ENCODE measurements around the gene TXLNA.

The TXLNA gene

DNA sequence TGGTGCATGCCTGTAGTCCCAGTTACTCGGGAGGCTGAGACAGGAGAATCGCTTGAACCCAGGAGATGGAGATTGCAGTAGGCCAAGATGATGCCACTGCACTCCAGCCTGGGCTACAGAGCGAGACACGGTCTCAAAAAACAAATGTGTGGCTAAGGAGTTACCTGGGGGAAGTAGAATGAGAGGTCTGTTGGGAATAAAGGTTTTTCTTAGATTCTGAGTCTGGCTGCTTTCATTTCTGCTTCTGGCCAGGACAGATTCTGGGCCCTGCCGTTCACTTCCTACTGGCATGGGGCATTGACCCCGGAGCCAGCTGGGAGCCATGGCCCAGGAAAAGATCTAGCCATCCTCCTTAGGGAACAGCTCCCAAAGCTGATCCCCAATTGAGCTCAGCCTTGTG, 29.0 kb downstream of the TXLNA start:
- in situ Hi-C loops (cut with HindIII; ENCODE audit: low sequenced_read_pairs), result no loop called here

DNA sequence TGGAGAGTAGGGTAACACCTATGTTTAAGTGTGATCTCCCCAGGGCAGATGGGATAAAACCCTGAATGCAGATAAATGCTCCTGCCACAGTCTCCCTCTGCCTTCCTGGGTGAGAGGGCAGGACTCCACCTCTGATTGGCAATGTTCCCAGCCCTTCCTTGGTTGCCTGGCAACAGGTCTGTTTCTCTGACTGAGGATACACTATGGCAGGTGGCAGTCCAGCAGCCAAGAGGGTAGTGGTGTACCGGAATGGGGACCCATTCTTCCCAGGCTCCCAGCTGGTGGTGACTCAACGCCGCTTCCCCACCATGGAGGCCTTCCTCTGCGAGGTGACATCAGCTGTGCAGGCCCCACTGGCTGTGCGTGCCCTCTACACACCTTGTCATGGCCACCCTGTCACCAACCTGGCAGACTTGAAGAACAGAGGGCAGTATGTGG, 29.4 kb downstream of the TXLNA start, which contains the start of gene DCDC2B:
DCDC2B (plus strand) TSS at position 199 of the 438 bp plus-strand sequence; CDS start at position 204, 5 bp downstream.
- in situ Hi-C loops (cut with HindIII; ENCODE audit: low sequenced_read_pairs), result no loop called here

DNA sequence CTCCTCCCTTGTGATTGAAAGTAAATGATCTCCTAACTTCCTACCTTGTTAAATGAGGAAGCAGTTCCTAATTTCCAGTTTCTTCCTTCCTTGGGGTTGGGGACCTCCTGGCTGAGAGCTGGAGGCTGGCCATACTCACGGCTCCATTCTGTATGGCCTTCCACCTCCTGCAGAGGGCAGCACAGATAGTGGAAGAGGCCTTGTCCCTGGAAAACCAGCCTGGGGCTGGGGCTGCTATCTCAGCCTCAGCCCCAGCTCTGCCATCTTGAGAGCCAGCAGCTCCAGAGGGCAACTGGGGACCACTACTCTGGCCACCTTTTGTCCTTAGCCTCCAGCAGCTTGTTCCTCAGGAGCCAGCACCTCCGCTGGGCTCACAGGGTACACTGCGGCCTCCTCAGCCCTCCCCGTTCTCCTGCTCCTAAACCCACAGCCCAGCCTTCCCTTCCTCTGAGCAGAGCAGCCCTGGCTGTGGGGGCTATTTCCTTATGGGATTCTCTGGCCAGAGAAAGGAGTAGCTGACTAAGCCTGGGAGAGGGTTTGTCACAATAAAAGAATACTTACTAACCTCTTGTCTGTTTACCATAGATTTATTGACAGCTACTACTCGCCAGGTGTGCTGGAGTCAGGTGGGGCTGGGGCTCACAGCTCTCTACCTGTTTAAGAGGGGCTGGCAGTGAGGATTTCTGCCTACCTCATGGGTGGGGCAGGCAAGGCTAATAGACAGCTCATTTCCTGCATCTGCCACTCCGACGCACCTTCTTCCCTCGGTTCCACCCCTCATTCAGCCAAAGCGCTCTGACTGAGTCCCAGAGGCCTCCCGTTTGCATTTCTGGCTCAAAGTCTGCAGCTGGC, 36.4 kb downstream of the TXLNA start:
- in situ Hi-C loops (cut with HindIII; ENCODE audit: low sequenced_read_pairs), result no loop called here

DNA sequence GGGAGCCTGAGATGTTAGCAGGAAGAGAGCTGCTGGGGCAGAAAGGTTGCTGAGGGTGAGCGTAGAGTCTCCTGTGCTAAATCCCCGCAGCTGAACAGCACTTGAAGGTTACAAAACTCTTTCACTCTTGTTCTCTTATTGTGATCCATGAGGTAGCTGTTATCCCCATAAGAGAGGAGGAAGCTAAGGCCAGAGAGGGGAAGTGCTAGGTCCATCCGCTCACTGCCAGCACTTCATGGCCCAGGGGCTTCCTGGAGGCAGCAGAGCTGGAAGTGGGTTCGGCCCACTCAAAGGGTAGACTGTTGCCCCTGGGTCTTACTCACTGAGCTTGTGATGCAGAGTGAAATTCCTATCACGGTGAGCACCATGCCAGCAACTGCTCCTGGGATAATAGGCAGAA, 37.1 kb downstream of the TXLNA start:
- in situ Hi-C loops (cut with HindIII; ENCODE audit: low sequenced_read_pairs), result no loop called here

DNA sequence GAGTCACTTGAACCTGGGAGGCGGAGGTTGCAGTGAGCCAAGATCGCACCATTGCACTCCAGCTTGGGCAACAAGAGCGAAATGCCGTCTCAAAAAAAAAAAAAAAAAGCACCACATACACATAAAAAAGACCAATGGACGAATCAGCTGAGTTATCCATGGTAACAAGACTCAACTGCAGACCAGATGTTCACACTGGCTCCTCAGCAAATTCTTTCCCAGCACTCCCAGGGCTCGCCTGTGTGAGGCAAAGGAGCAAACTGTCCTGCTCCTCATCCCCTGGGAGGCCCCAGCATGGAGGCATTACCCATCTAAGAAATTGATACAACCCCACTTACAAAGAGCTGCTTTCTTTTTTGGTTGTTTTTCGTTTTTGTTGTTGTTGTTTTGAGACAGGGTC, 39.5 kb downstream of the TXLNA start:
- in situ Hi-C loops (cut with HindIII; ENCODE audit: low sequenced_read_pairs), result no loop called here

DNA sequence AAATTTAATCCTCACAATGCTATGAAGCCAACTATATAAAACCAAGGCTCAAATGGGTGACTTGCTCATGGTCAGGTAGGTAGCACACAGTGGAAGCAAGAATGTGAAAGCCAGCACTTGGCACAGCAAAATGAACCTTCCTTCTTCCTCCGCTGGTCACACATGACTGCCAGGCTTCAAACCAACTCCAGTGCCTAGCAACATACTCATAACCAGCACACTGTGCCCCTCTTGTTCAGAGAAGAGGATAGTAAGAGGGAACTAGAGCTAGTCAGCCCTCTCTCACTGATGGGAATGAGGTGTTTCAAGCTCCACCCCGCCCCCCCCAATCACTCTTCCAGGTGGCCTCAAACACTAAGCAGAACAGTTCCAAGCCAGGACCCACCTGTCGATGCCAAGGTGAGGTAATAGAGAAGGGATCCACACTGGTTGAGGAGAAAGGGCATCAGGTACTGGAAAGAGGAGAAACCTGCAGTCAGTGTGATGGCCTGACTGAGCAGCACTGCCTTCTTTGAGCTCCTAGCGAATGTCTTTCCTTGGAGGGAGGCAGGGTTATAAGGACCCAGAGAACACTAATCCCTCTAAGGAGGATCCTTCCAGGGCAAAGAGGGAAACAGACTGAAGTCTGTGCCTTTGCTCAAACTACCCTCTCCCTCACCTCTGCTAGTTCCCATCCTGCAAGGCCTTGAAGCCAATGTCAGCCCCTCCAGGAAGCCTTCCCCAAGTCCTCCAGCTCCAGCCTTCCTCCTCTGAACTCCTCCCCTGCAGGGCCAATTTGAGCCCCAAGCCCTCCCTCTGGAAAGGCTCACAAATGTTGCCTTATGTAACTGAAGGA, 41.5 kb downstream of the TXLNA start:
- in situ Hi-C loops (cut with HindIII; ENCODE audit: low sequenced_read_pairs), result no loop called here

DNA sequence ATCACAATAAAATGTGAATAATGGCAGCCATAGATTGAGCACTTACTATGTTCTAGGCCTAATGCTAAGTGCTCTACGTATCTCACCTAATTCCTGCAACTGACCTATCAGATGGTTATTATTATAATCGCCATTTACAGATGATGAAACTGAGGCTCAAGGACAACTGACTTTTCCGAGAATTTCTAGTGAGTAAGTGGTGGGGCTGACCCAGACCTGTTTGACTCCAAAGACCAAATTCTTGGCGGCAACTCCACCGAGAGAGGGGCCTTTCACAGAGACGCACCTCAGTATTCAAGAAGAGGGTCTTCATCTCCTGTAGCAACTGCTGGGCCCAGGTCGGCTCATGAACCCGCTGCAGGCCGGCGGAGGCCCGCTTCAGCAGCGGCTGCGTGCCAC, 42.1 kb downstream of the TXLNA start:
- in situ Hi-C loops (cut with HindIII; ENCODE audit: low sequenced_read_pairs), result no loop called here

DNA sequence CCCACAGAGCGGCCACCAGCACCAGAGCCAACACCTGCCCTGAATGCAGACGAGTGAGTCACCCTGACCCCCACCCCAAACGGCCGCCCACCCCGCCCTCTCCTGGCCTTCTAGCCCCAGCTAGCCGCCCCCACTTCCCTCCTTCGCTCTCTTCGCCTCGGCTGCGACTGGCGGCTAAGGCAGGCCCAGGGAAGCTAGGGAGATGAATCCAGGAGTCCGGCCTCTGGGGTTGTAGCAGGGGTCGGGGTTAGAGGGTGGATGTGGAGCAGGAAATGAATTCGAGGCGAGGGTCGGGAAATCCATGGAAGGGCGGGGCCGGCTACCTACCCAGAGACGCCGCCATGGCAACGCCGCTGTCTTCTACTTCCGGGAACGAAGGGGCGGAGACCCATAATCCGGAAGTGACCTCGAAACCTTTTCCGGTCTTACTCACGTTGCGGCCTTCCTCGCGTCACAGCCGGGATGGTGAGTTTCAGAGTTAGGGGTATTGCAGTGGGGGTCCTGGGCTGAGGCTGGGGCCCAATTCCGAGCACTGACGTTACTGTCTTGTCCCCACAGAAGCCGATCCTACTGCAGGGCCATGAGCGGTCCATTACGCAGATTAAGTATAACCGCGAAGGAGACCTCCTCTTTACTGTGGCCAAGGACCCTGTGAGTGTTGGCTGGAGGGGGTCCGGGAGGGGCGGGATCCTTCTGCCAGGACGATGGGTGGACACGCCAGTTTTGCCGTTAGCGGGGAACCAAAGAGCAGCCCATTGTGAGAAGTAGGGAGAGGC, 42.7 kb downstream of the TXLNA start, which contains the start of the genes EIF3I and TMEM234:
EIF3I (plus strand) TSS at position 428 of the 776 bp plus-strand sequence; CDS start at position 463, 35 bp downstream.
TMEM234 (minus strand) TSS at position 374 of the 776 bp plus-strand sequence; CDS start at position 343, 31 bp downstream.
- in situ Hi-C loops (cut with HindIII; ENCODE audit: low sequenced_read_pairs), result no loop called here

DNA sequence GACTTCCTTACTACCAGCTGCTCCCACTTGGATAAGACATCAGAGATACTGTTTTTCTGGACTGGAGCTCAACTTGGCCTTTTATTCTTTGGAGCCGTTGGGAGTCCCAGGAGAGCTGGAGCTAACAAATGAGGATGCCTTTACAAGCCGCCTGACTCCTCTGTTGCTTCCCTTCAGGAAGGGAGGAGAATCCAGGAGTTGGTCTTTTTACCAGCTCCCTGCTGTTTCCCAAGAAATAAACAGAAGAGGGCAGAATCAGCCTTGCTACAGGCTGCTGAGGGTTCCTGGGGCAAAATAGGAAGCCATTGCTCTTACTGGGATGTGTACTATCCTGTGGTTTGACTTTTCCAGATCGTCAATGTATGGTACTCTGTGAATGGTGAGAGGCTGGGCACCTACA, 44.2 kb downstream of the TXLNA start:
- in situ Hi-C loops (cut with HindIII; ENCODE audit: low sequenced_read_pairs), result no loop called here

DNA sequence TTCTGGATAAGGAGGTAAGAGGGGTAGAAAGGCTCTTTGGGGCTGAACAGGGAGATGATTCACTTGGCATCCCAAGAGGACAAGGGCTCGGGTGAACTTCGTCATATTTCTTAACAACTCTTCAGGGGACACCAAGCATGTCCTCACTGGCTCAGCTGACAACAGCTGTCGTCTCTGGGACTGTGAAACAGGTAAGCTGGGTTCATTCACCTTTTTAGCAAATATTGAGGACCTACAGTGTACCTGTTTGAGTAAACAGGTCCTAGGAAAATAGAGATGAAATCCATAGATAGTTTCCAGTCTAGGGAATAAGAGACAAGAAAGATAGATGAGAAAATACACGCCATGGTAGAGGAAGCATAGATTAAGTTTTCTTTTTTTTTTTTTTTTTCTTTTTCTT, 44.8 kb downstream of the TXLNA start:
- in situ Hi-C loops (cut with HindIII; ENCODE audit: low sequenced_read_pairs), result no loop called here

DNA sequence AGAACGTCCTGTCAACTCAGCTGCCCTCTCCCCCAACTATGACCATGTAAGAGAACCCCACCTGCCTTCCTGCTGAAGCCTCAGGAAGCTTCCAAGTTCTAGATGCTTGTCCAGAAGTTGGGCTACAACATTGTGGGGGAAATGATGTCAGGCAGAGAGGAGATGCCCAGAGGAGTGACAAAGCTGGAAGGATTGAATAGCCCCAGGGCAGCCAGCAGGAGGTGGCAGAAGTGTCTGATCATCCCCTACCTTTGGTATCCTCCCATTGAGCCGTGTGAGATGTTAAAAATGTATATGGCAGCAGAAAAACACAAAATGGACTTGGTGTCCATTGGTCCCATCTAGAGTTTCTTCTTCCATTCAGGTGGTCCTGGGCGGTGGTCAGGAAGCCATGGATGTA, 49.3 kb downstream of the TXLNA start:
- in situ Hi-C loops (cut with HindIII; ENCODE audit: low sequenced_read_pairs), result no loop called here

DNA sequence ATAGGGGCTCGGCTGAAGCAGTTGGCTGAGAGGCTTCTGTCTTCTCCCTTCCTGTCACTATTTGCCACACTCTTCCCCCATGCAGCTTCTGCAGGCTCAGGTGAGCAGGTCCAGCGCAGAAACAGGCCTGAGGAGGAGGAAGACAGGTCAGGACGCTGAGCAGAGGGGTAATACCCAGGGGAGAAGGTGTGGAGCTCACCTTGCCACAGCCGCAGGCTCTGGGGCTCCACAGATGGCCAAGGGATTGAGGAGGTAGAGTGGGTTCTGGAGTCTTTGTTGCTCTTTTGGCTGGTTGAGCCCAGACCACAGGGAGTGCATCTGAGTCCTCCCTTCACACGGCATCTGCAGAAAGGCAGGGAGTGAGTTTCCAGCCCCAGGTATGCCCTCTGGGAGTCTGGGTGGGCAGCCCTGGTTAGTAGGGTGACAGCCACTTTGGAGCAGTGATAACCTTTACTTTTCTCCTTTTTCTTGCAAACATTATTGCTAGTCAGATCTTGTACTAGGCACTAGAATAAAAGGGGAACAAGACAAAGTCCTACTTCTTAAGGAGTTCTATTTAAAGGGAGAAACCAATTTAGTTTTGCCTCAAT, 52.5 kb downstream of the TXLNA start:
- in situ Hi-C loops (cut with HindIII; ENCODE audit: low sequenced_read_pairs), result no loop called here

DNA sequence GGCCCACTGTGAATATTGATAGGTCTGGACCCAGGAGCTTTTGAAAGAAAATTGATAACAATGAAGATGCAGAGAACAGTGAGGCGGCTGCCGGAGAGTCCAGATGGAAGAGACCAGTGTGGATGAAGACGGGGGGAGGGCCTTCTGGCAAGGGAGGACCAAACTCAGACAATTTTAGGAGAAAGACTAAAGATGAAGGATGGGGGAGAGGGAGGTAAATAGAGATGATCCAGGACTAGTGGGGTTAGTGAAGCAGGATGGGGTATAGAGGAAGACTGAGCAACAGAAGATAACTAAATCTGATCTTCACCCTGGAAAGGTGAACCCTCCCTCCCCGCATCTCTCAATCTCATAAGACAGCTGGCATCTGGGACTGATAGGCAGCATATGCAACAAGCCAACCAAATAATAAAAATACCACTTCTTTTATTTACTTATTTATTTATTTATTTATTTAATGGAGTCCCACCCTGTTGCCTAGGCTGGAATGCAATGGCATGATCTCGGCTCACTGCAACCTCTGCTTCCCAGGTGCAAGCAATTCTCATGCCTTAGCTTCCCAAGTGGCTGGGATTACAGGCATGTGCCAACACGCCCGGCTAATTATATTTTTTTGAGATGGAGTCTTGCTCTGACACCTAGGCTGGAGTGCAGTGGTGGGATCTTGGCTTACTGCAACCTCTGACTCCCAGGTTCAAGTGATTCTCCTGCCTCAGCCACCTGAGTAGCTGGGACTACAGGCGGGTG, 53.3 kb downstream of the TXLNA start:
- in situ Hi-C loops (cut with HindIII; ENCODE audit: low sequenced_read_pairs), result no loop called here

DNA sequence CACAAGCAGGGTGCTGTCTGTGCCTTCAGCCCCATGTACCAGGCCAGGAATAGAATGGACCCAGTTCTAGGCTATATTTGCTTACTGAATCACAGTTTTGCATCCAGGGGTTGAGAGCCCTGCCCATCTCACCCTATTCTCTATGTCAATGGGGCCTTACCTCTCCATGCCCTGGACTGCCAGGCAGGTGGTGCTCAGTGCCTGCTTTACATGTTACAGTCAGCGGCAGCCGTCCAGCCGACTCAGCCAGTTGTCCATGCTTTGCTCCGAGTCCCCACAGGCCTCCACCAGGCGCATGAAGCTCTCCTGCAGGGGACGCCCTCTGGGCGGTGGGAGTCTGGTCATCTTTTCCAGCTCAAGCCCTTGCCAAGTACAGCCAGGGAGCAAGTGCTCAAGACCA, 55.3 kb downstream of the TXLNA start:
- in situ Hi-C loops (cut with HindIII; ENCODE audit: low sequenced_read_pairs), result no loop called here

DNA sequence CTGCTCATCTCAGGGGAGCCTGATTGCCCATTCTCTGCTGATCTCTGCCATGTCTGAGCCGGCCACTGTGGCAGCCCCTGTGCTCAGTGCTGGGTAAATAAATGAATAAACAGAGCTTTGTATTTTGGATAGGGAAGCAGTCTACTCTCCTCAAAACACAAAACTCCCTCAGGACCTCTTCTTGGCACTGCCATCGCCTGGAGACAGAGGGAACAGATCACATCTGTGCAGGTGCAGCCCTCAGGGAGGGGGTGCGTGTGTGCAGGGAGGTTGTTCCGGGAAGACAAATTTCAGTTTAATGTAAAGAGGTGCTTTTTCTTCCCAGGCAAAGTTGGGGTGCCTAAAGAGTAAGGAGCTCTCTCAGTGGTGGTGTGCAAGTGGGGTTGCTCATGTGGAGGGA, 59.9 kb downstream of the TXLNA start:
- in situ Hi-C loops (cut with HindIII; ENCODE audit: low sequenced_read_pairs), result no loop called here

DNA sequence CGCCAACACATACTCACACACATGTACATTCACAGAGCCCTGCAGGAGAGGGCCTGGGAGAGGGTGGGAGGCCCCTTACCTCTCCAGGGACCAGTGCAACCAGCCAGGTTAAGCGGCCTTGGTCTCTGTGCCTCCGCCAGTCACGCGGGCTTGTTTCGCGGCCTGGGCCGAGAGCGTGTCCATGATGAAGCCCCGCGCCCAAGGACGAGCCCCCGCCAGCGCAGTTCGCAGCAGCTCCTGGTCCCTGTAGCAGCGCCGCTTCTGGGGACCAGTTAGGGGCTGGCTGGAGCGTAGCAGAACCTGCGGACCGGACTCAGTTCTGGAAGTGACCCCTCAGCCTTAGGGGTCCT, 60.3 kb downstream of the TXLNA start:
- in situ Hi-C loops (cut with HindIII; ENCODE audit: low sequenced_read_pairs), result no loop called here

DNA sequence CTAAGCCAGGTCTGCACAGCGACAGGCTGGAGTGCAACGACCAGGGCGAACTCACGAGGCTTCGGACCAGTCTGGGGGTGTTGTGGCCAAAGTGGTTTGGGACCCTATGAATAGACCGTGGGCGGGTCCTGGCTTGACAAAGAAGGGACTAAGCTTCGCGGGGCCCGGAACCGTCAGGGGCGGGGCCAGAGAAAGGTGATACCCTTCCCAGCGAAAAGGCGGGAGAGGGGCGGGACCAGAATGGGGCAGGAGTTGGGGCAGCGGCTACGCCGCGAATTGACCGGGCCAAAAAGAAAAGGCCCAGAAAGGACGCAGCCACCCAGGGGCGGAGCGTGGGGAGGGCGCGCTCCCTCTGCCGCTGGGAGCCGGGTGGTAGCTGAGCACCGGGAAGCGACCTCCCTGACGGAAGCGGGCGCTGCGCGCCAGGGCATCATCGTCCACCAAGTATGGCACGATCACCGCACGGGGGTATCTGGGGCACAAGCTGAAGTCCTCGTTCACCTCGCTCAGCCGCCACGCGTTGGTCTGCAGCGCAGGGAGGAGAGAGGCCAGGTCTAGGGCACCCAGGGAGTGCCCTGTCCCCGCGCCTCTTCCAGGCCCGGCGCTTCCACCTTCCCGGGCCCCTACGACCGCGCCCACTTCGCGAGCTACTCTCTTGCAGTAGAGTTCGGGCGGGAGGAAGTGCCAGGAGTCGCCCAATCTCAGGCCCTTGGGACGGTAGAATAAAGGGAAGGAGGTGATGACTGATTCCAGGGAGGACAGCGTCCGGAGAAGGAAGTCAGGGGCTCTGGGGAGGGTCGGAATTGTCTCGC, 60.9 kb downstream of the TXLNA start:
- in situ Hi-C loops (cut with HindIII; ENCODE audit: low sequenced_read_pairs), result no loop called here

DNA sequence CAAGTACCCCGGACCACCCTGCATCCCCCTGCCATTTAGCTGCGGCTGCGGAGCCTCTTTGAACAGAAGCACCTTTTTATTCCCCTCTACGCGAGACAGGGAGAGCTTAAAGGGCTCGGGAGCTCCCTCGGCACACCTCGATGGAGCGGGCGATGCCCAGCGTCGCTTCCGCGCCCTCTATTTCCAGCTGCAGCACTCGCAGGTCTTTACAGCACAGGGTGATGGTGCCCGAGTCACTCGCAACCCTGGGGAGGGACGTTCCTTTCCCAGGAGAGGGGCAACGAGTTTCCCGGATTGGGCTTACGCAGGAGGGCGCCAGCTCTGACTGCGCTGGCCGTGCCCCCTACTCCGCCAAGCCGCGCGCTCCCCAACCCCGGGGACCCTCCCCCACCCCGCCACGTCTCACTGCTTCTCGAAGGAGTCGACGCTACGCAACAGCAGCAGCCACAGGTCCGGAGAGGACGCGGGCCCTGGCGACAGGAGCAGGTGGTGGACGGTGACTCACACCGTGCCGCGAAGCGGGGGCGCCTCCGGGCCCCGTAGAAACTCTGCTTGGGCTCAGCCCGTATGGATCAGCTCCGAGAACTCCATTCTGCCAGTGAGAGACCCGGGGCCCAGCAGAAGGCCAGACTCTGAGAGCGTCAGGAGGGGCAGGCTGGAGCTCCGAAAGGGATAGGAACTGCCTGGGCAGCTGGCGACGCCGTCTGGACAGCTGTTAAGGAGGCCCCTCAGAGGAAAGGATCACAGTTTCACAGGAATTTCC, 61.7 kb downstream of the TXLNA start:
- in situ Hi-C loops (cut with HindIII; ENCODE audit: low sequenced_read_pairs), result no loop called here
